HEK293T (cell line): ENCODE measurements around the gene PLPPR5.
A peak's percentile ranks its signal among the peaks of the same experiment; 100 is the strongest.
"Not testable (repeated sequence)": the region's sequence is repeated elsewhere in the genome, so short reads cannot be mapped to it uniquely, and the experiment has no call there.

Experiments used
- CTCF ChIA-PET: fragments of 350-600 bp; formaldehyde crosslinking; extraction: SDS; loops from one replicate; lab custom pipeline; 2021; ENCODE audit warnings: antibody characterized with exemption, inconsistent platforms; lab: Yijun Ruan, JAX
- POLR2A ChIA-PET: fragments of 350-600 bp; formaldehyde crosslinking; extraction: SDS; loops from one replicate; lab custom pipeline; 2020; ENCODE audit warnings: antibody characterized with exemption, inconsistent platforms; lab: Yijun Ruan, JAX
- DNase-seq: peaks from one replicate; pipeline ENCODE4 v3.0.0; 2012; ENCODE audit warnings: mixed read lengths; ENCODE audit errors: extremely low spot score
- ARNT ChIP-seq: fragments of 450-650 bp; IDR thresholded peaks from 2 replicates; pipeline ENCODE4 v1.6.1; 2017; ENCODE audit warnings: mild to moderate bottlenecking
- BHLHE40 ChIP-seq: fragments of 450-650 bp; IDR thresholded peaks from 2 replicates; pipeline ENCODE4 v1.6.1; 2016; ENCODE audit warnings: mild to moderate bottlenecking, moderate library complexity, borderline replicate concordance
- CTBP1 ChIP-seq: fragments of 450-650 bp; IDR thresholded peaks from 2 replicates; pipeline ENCODE4 v1.6.1; 2016; ENCODE audit warnings: borderline replicate concordance
- ELF4 ChIP-seq: fragments of 450-650 bp; IDR thresholded peaks from 2 replicates; pipeline ENCODE4 v1.6.1; 2017; ENCODE audit warnings: antibody characterized with exemption
- FOXA1 ChIP-seq: fragments of 450-650 bp; IDR thresholded peaks from 2 replicates; pipeline ENCODE4 v1.6.1; 2016; ENCODE audit warnings: mild to moderate bottlenecking
- FOXK2 ChIP-seq: fragments of 450-650 bp; IDR thresholded peaks from 2 replicates; pipeline ENCODE4 v1.6.1; 2016; ENCODE audit warnings: mild to moderate bottlenecking
- FOXM1 ChIP-seq: fragments of 450-650 bp; IDR thresholded peaks from 2 replicates; pipeline ENCODE4 v1.6.1; 2017; ENCODE audit warnings: mild to moderate bottlenecking, borderline replicate concordance
- HDGF ChIP-seq: fragments of 450-650 bp; IDR thresholded peaks from 2 replicates; pipeline ENCODE4 v1.6.1; 2017; ENCODE audit warnings: antibody characterized with exemption, borderline replicate concordance
- L3MBTL2 ChIP-seq: fragments of 450-650 bp; conservative IDR thresholded peaks from 2 replicates; pipeline ENCODE4 v1.6.1; 2016; ENCODE audit warnings: mild to moderate bottlenecking
- LEF1 ChIP-seq: fragments of 450-650 bp; IDR thresholded peaks from 2 replicates; pipeline ENCODE4 v1.6.1; 2017; ENCODE audit warnings: mild to moderate bottlenecking, borderline replicate concordance
- NFRKB ChIP-seq: fragments of 450-650 bp; IDR thresholded peaks from 2 replicates; pipeline ENCODE4 v1.6.1; 2016; ENCODE audit warnings: mild to moderate bottlenecking, moderate library complexity
- PKNOX1 ChIP-seq: fragments of 450-650 bp; IDR thresholded peaks from 2 replicates; pipeline ENCODE4 v1.6.1; 2016
- SP1 ChIP-seq: fragments of 450-650 bp; IDR thresholded peaks from 2 replicates; pipeline ENCODE4 v1.6.1; 2017
- TARDBP ChIP-seq: fragments of 450-650 bp; IDR thresholded peaks from 2 replicates; pipeline ENCODE4 v1.6.1; 2016
- ZNF384 ChIP-seq: fragments of 450-650 bp; IDR thresholded peaks from 2 replicates; pipeline ENCODE4 v1.6.1; 2016

The PLPPR5 gene, protein sequence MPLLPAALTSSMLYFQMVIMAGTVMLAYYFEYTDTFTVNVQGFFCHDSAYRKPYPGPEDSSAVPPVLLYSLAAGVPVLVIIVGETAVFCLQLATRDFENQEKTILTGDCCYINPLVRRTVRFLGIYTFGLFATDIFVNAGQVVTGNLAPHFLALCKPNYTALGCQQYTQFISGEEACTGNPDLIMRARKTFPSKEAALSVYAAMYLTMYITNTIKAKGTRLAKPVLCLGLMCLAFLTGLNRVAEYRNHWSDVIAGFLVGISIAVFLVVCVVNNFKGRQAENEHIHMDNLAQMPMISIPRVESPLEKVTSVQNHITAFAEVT

GRCh38 chr1:99004861-99005442 lies at the start of gene PLPPR5:
TSS of gene PLPPR5 (minus strand) at chr1:99004861. CDS start at chr1:99004671, 190 bp downstream.
- CTCF ChIA-PET: no interaction called here
- POLR2A ChIA-PET: no interaction called here
- peak; percentile 55 for DNase-seq
- TF ChIP-seq FOXA1: no peak
- TF ChIP-seq NFRKB: no peak
- TF ChIP-seq PKNOX1: no peak
- TF ChIP-seq ELF4: no peak
- TF ChIP-seq ZNF384: no peak

GRCh38 chr1:99051611-99052283 lies 47.1 kb upstream of the PLPPR5 start:
- POLR2A ChIA-PET: no interaction called here
- no peak for TF ChIP-seq PKNOX1
- no peak for TF ChIP-seq ARNT
- TF ChIP-seq SP1: no peak
- TF ChIP-seq ZNF384: no peak
- TF ChIP-seq L3MBTL2: no peak
- no peak for TF ChIP-seq BHLHE40
- no peak for TF ChIP-seq NFRKB
- TF ChIP-seq HDGF: no peak
- no peak for TF ChIP-seq TARDBP
- TF ChIP-seq FOXK2: no peak
- no peak for DNase-seq
- CTCF ChIA-PET: no interaction called here

GRCh38 chr1:99049745-99050144 lies 45.1 kb upstream of the PLPPR5 start:
- CTCF ChIA-PET: no interaction called here
- no peak for DNase-seq
- POLR2A ChIA-PET: no interaction called here
- no peak for TF ChIP-seq NFRKB

- DNase-seq, POLR2A ChIA-PET, CTCF ChIA-PET: not testable (repeated sequence)
Measured at GRCh38 chr1:99036746-99037145, 32.1 kb upstream of the PLPPR5 start.

DNA sequence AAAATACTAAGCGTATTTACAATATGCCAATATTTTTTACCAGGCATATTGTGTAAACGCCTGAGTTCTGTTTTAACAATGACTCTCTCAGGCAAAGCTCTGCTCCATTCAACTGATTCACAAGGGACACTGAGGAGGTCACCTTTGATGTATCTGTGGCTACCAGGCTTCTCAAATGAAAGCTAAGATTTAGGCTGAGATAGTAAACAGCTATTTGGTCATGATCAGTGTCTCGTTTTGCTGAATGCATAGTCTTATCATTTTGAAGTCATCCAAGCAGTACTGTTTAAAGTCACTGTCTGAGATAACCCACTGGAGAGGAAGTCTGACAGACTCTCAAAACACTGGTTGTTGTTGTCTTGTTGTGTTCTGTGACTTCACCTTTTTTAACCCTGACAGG lies 13.7 kb upstream of the PLPPR5 start:
- no peak for DNase-seq
- POLR2A ChIA-PET: no interaction called here
- TF ChIP-seq SP1: no peak
- TF ChIP-seq HDGF: no peak
- TF ChIP-seq ARNT: no peak
- no peak for TF ChIP-seq L3MBTL2
- no peak for TF ChIP-seq NFRKB
- CTCF ChIA-PET: no interaction called here

DNA sequence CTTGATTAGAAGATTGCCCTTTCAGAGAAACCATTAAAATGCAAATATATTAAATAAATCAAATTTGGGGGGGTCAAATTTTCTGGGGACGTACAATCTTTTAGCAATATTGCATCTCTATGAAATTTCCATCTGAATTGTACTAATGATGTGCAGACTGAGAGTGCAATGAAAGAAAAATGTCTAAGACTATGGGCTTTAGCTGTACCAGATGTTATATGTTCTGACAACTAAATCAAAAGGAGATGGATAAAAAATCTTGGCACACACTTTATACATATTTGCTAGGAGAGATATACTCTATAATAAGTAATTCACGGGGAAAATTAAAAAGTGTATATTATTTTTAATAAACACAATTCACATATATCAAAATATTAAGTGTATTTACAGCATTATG lies 13.0 kb upstream of the PLPPR5 start:
- CTCF ChIA-PET: no interaction called here
- no peak for DNase-seq
- no peak for TF ChIP-seq ELF4
- no peak for TF ChIP-seq FOXA1
- TF ChIP-seq LEF1: no peak
- TF ChIP-seq PKNOX1: no peak
- TF ChIP-seq BHLHE40: no peak
- TF ChIP-seq ARNT: no peak
- TF ChIP-seq L3MBTL2: no peak
- no peak for TF ChIP-seq SP1
- no peak for TF ChIP-seq TARDBP
- no peak for TF ChIP-seq HDGF
- TF ChIP-seq FOXM1: no peak
- TF ChIP-seq NFRKB: no peak
- no peak for TF ChIP-seq CTBP1
- no peak for TF ChIP-seq ZNF384
- POLR2A ChIA-PET: no interaction called here

GRCh38 chr1:99010679-99011078 lies 6.0 kb upstream of the PLPPR5 start:
- CTCF ChIA-PET: no interaction called here
- POLR2A ChIA-PET: no interaction called here
- TF ChIP-seq NFRKB (no peak), TARDBP (no peak), PKNOX1 (no peak), SP1 (no peak), FOXM1 (no peak), ELF4 (no peak), FOXK2 (no peak), LEF1 (no peak), ARNT (no peak), HDGF (no peak)
- DNase-seq: no peak
